ENCODE data around the gene MGAT4C.

Gene MGAT4C

GRCh38 chr12:86198696-86199444, 57.3 kb downstream of the MGAT4C start:
- TF ChIP-seq CTCF (IDR thresholded peaks at IDR 0.05; ENCODE audit: insufficient read depth, low read depth, low read length, missing control alignments): no peak
- H3K4me3 ChIP-seq (ENCODE audit: low read length): no peak overlapping the region
- DNase-seq (ENCODE audit: low read depth): no peak

- no peak for DNase-seq (ENCODE audit: low read depth)
- no peak overlapping the region for H3K4me3 ChIP-seq (ENCODE audit: low read length)
- no peak for TF ChIP-seq CTCF (IDR thresholded peaks at IDR 0.05; ENCODE audit: insufficient read depth, low read depth, low read length, missing control alignments)
Observed at GRCh38 chr12:86196465-86196864, 59.7 kb downstream of the MGAT4C start.

GRCh38 chr12:86194721-86195120, 61.5 kb downstream of the MGAT4C start:
- H3K4me3 ChIP-seq (ENCODE audit: low read length): no peak overlapping the region
- no peak for DNase-seq (ENCODE audit: low read depth)
- no peak for TF ChIP-seq CTCF (IDR thresholded peaks at IDR 0.05; ENCODE audit: insufficient read depth, low read depth, low read length, missing control alignments)

- DNase-seq (ENCODE audit: low read depth): peak; percentile 55
Observed at GRCh38 chr12:86193931-86194330, 62.3 kb downstream of the MGAT4C start.

GRCh38 chr12:86188226-86188625, 68.0 kb downstream of the MGAT4C start:
- TF ChIP-seq CTCF (IDR thresholded peaks at IDR 0.05; ENCODE audit: insufficient read depth, low read depth, low read length, missing control alignments): no peak
- DNase-seq (ENCODE audit: low read depth): no peak
- no peak overlapping the region for H3K4me3 ChIP-seq (ENCODE audit: low read length)

More at GRCh38 chr12:86193931-86194330, 62.3 kb downstream of the MGAT4C start:
- H3K4me3 ChIP-seq (ENCODE audit: low read length): no peak overlapping the region
- TF ChIP-seq CTCF (IDR thresholded peaks at IDR 0.05; ENCODE audit: insufficient read depth, low read depth, low read length, missing control alignments): no peak

GRCh38 chr12:86186449-86186848, 69.7 kb downstream of the MGAT4C start:
- peak; percentile 41 for DNase-seq (ENCODE audit: low read depth)
- no peak overlapping the region for H3K4me3 ChIP-seq (ENCODE audit: low read length)
- peak; percentile 51 for TF ChIP-seq CTCF (IDR thresholded peaks at IDR 0.05; ENCODE audit: insufficient read depth, low read depth, low read length, missing control alignments)

- TF ChIP-seq CTCF (IDR thresholded peaks at IDR 0.05; ENCODE audit: insufficient read depth, low read depth, low read length, missing control alignments): no peak
- no peak for DNase-seq (ENCODE audit: low read depth)
- H3K4me3 ChIP-seq (ENCODE audit: low read length): no peak overlapping the region
Observed at GRCh38 chr12:86179855-86180254, 76.3 kb downstream of the MGAT4C start.
